K562 (cell line): ENCODE measurements around the gene USP14. TPM values are rescaled to one million over a fixed set of nuclear protein-coding genes. Genes with fewer than 3 reads are reported as not detected.

Source experiments
- ARHGAP35 ChIP-seq: fragments of 450-650 bp; IDR thresholded peaks from 2 replicates; pipeline ENCODE4 v1.6.1; 2018; ENCODE audit not compliant: partially characterized antibody
- ELF1 ChIP-seq: fragments of 200-800 bp; sonication (Bioruptor generic); IDR thresholded peaks from 2 replicates; pipeline ENCODE4 v1.6.1; 2016; ENCODE audit warnings: missing genetic modification characterization, missing compliant biosample characterization
- HDAC3 ChIP-seq: fragments of 450-650 bp; IDR thresholded peaks from 2 replicates; pipeline ENCODE4 v1.6.1; 2018; ENCODE audit warnings: borderline replicate concordance, mild to moderate bottlenecking, moderate library complexity; ENCODE audit not compliant: partially characterized antibody
- KLF13 ChIP-seq: fragments of 450-650 bp; IDR thresholded peaks from 2 replicates; pipeline ENCODE4 v1.6.1; 2016; ENCODE audit warnings: missing genetic modification characterization, low read depth, mild to moderate bottlenecking, missing compliant biosample characterization, moderate library complexity, borderline replicate concordance
- MGA ChIP-seq: fragments of 450-650 bp; IDR thresholded peaks from 2 replicates; pipeline ENCODE4 v1.6.1; 2016; ENCODE audit warnings: mild to moderate bottlenecking, moderate library complexity
- NFYB ChIP-seq: IDR thresholded peaks from 2 replicates; pipeline ENCODE4 v1.6.1; 2011; ENCODE audit warnings: mild to moderate bottlenecking, moderate library complexity; ENCODE audit not compliant: insufficient read length; ENCODE audit errors: extremely low read depth
- PTTG1 ChIP-seq: fragments of 450-650 bp; IDR thresholded peaks from 2 replicates; pipeline ENCODE4 v1.6.1; 2016; ENCODE audit warnings: low read depth, mild to moderate bottlenecking, missing genetic modification characterization, missing compliant biosample characterization
- ZHX1 ChIP-seq: fragments of 150-350 bp; conservative IDR thresholded peaks from 2 replicates; pipeline ENCODE4 v1.6.1; 2014; ENCODE audit warnings: low read length
- ZNF511 ChIP-seq: sonication (generic); formaldehyde crosslinking; IDR thresholded peaks from 2 replicates; pipeline ENCODE4 v1.8.0; 2022; ENCODE audit warnings: mild to moderate bottlenecking, missing genetic modification reagents
- polyA plus RNA-seq, 8 experiments: library from polyadenylated mRNA; depleted of rRNA in 4 of 8; stranded (reverse) in 5 of 8; unstranded in 3 of 8; fragments of >200 nt; fragmentation: Nextera tagmentation in 2 of 8; fragmentation: Illumina TruSeq in 1 of 8; extraction: Ambion mirVana in 2 of 8; extraction: Trizol in 1 of 8; gene quantifications; 2 replicates each; pipeline versions ENCODE4 v1.2.1 to v1.2.3, GENCODE V29; 2011 to 2014; ENCODE audit warnings: inconsistent platforms in 1 of 8, missing spikeins in 1 of 8
- total RNA-seq, 7 experiments: library from RNA; depleted of rRNA in 6 of 7; stranded (reverse); fragments of >200 nt in 6 of 7; fragmentation: Illumina TruSeq in 2 of 7; extraction: Trizol in 2 of 7; gene quantifications; 2 replicates each; pipeline versions ENCODE4 v1.2.1 to v1.2.3, GENCODE V29; 2011 to 2021; ENCODE audit warnings: low replicate concordance in 1 of 7

The USP14 gene
- total and polyA plus RNA-seq, 9 of the 15 experiments (the other 6 are each of a cell fraction or from before 2014, with no cell fraction given), result 18.7 to 129 (median 40.3) TPM

GRCh38 chr18:158128-159036 lies at the start of gene USP14 (continued):
- TF ChIP-seq MGA (peak; percentile 100), ARHGAP35 (no peak), KLF13 (tag) (peak; percentile 64; the same call in 1 of the 2 replicates), HDAC3 (no peak), ELF1 (tag) (no peak), ZHX1 (0 out of 2 replicates have a peak, but pooled peaks have one; percentile 45), PTTG1 (tag) (no peak), ZNF511 (CRISPR knock-in tag) (peak; percentile 99), NFYB (peak; percentile 59)
